DMS114 treated with DMSO at 0.1 percent for 48 hours (cell line): ENCODE results near the gene ENTREP1.

ENCODE experiments used
- DNase-seq: peaks from one replicate; lab custom pipeline; 2025; ENCODE audit not compliant: unreplicated experiment; lab: John Stamatoyannopoulos, UW

Gene ENTREP1

GRCh38 chr9:69319324-69320025, 5.5 kb upstream of the ENTREP1 start:
- no peak for DNase-seq

- no peak for DNase-seq
Observed at GRCh38 chr9:69322256-69322655, 2.8 kb upstream of the ENTREP1 start.

DNA sequence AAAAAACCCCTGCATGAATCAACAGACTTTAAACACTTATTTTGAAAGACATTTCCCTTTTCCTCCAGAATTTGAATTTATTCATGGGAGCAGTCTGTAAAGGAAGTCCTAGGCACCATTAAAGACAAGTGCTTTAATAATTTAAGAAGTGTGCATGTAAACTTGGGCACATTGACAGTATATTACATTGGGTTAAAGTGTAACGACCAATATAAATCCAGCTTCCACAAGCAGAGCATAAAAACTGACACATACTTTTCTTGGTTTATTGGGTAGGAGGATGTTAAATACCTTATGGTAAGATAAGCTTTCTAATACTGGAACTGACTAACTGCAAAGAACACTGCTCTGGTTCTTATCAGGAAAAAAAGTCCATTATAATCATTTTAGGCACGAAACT, 1.2 kb upstream of the ENTREP1 start:
- no peak for DNase-seq

DNA sequence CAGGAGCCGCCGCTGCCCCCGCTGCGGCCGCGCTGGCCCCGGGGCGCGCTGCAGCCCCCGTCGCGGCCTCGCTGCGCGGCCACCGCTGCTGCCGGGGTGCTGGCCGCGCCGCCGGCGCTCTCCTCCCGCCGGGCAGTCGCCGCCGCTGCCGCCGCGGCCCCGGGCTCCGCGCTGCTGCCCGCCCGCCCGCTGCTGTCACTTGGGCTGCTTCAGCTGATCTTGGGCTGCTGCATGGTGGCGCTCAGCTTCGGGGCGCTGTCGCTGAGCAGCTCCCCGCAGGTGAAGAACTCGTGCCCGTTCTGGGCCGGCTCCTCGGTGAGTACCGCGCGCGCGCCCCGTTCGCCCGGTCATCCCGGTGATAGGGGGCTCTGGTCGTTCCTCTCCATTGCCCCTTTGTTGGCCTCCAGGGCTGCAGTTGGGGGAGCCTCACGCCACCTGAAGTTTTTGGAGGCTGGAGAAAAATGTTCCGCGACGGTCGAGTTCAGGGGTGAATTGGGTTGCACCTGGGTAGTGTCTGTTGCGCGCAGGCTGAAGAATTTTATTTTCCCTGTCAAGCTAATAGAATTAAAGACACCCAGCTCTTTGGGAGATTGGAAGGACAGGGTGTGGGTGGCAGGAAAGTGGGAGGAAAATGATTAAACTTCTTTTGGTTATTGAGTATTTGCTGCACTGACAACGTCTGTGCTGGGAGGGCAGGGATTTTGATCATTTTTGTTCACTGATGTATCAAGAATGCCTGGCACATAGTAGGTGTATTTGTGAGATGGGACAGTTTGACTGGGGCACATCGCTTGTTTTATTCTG, 596 bp downstream of the ENTREP1 start:
- no peak for DNase-seq

DNA sequence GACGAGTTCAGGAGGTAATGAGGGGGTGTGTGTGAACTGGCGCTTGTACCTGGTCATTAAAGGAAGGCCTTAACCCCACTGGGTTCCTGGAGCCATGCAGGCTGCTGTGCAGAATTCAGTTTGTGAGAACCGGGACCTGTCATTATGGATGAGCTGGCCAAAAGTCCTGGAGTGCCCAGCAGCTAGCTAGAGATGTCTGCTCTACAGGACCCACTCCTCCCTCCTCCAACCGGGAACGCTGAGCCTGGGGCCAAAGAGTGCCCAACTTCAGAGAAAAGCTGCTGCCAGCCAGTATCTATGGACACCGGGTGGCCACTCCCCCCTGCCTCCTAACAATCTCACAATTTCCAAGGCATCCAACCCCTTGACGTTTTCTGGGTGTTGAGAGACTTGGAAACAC, 1.2 kb downstream of the ENTREP1 start:
- DNase-seq = no peak

GRCh38 chr9:69330580-69330979, 5.6 kb downstream of the ENTREP1 start:
- DNase-seq = no peak

DNA sequence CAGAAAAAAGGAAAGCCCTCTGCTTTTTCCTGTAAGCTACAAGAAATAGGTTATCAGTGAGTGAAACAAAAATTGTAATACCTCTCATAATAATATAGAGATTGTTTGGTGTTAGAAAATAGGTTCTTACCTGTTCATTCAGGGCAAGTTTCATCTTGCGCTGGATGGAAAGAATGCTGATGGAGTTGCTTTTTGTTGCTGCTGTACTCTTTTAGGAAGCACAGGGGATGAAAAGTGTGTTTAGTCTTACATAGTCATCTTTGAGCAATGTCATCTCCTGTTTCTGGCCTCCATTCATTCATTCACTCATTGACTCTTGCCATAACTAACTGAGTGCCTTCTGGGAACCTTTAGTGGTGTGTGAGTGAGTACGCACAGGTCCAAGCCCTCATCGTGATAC, 6.4 kb downstream of the ENTREP1 start:
- no peak for DNase-seq

DNA sequence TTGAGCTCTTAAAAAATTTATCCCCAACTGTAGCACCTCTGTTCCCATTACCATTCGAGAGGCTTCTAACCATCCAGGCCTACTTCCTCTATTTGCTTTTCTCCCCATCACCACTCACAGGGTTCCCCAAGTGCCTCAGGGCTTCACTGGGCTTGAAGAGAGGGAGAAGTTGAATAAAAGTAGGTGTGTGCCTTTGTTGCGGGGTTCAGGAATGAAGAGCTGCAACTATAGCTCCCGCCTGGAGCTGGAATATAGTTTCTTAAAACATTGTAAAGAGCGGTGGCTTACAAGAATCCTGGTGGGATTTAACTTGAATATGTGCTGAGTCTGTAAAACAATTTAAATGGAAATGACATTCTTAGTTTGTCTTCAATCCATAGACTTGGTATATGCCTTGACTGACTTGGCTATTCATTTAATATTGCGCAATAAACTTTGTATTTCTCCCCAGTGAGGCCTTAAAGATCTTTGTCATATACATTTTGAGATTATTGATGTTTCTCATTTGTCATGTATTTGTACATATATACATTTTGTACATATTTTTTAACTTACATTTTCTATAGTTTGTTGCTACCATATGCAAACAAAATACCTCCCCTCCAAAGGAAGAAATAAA, 7.2 kb downstream of the ENTREP1 start:
- DNase-seq = no peak

DNA sequence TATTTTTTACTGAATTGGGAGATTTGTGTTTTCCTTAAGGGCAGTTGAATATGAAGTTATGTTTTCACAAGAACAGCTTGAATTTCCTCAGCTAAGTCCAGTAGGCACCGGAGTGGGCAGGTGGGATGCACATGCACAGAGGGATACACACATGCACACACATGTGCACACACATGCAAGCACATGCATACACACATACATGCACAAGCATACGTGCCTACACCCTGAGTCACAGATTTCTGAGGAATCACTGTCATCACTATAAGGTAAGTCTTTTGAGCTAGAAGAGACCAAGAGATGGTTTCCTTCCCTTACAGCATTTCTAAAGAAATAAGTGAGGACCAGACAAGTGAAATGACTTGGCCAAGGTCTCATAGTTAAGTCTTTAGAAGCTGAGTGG, 8.7 kb downstream of the ENTREP1 start:
- no peak for DNase-seq

DNA sequence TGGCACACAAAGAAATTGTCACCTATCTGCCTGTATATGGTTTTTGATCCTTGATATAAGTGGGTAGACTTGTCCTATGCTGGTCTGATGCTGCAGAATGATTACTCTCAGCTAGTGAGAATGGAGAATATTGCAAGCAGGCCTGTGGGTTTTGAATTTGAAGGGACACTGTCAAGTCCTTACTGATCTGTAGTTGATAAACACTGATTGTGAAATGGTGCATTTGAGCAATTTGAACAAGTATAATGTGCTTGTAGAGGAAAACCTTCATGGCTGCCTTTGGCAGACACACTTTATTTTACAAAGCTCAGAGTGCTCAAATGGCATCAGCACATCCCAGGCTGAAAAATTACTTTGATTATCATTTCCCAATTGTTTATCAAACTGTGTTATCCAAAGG, 9.3 kb downstream of the ENTREP1 start:
- no peak for DNase-seq

DNA sequence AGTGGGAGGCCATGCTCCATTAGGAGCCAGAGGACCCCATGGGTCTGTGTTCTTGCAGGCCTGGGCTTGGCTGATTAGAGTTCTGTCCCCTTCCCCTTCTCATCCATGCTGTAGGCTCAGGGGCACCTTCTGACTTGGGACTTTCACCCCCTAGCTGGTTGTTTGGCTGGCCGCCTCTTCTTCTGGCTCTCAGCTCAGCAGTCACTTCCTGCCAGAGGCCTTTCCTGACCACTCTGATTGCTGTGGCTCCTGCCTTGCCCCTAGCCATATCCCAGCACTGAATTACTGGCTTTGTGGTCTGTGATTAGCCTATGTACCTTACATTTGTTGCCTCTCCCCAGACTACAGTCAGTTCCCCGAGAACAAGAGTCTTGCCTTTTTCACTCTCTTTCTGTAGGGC, 14.6 kb downstream of the ENTREP1 start:
- no peak for DNase-seq

- DNase-seq = no peak
Observed at GRCh38 chr9:69340631-69341030, 15.6 kb downstream of the ENTREP1 start.

- DNase-seq = no peak
Observed at GRCh38 chr9:69342769-69343168, 17.8 kb downstream of the ENTREP1 start.

DNA sequence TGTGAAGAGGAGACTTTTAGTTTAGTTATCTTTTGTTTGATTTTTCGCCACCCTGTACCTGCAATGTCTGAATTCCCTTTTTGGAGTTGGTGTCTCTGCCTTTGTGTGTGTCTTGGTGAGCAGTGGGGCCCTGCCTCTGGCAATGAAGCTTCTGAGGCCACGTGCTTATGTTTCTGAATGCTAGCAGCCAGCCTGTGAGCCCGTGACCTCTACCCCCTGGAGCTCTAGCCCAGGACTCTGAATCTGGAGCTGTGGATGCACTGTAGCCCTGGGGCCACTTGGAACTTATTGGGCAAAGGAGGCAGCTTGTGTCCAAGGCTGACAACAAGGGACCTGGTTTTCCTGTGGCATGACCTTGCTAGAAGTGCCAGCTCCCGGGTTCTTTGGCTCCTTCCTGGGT, 19.4 kb downstream of the ENTREP1 start:
- no peak for DNase-seq

DNA sequence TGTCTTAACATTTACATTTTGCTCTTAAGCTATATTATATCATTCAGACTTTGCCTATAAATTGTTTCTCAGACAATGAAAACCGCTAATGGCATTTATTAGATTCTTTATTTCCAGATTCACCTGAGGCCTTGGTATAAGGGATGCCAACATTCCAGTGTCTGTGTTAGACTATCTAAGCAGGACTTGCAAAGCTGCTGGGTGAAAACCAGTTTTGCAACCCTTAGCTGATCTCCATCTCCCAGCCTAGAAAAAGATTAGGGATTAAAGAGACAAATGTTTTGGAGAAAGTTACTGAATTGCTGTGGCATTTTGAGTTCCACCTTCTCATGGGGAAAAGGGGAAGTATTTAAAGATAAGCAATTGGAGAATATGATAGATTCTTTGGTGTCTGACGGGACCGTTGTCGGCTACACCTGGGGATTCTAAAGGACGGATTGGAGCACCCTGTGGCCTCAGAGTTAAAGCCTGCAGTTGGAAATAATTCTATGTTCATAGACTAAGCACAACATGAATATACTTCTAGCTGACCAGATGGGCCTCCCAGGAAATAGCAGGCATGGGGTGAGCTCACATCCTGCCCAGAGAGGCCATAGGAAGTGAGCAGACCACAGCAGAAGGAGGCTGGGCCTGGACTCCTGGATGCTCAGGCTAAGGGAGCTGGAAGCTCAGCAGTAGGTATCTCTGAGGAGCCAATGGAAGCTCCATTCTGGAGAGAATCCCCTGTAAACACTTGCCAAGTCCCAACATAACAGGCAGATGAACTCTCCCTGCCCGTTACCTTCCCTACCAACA, 21.8 kb downstream of the ENTREP1 start:
- DNase-seq = no peak

DNA sequence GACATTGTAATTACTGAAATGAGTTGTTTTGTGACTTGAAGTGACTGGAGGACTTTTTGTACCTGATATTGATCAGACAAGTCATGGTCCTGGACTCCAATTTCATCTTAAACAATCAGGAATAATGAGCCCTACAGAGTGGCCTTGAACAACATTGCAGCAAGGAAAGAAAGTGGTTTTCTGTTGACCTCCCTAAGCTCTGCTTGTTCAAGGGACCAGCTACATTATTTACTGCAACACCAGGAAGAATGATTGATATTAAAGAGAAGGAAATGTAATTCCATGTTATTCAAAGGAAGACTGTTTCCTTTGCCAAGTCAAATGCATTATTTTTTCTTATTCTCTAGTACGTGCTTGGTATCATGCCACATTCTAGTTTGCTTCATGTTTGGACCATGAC, 22.6 kb downstream of the ENTREP1 start:
- DNase-seq = no peak

DNA sequence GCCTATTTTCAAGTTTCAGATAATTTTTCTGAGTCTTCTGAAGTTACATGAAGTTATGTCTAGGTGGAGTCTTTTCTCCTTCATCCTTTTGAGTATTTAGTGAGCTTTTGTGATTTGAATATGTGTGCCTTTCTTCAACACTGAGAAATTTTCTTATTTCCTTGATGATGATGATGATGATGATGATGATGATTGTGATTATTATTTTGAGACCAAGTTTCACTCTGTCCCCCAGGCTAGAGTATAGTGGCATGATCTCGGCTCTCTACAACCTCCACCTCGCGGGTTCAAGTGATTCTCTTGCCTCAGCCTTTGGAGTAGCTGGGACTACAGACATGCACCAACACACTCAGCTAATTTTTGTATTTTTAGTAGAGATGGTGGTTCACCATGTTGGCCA, 26.2 kb downstream of the ENTREP1 start:
- no peak for DNase-seq

- no peak for DNase-seq
Observed at GRCh38 chr9:69355232-69355631, 30.2 kb downstream of the ENTREP1 start.

- no peak for DNase-seq
Observed at GRCh38 chr9:69357030-69357775, 32.2 kb downstream of the ENTREP1 start.

DNA sequence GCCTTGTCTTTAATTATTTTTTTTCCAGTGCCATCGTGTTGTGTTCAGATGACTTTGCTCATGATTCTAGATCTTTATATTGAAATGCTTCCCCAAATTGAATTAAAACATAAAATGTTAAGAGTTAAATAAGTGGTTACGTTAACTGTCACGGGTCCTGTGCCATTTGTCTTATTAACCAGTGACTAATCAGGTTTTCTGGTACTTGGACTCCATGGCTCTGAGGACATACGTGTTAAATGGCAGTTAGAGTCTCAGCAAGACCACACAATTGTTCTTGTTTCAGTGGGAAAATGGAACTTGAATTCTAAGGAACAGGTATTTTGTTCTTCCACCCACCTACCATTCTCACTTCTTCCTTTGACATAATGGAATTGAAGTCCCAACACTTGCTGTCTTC, 32.8 kb downstream of the ENTREP1 start:
- DNase-seq = no peak

DNA sequence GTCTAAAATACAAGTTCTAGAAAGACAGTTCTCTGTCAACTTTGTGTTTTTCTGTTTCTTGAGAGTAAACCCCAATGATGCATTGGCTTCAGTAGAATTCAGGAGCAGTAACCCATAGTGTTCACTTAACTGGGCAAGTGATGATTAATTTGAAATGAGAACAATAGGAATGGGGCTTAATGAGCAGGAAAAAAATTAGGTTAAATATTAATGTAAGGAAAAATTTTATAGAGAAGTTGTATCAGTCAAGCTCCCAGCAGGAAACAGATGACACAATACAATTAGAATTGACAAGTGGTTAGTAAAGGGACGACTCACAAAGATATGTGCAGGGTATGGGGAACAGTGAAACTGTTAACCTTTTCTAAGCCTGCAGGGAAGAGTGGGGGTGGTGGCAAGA, 38.2 kb downstream of the ENTREP1 start:
- no peak for DNase-seq
